Breast epithelium (tissue), 4 donors: ENCODE results near the gene CTBS. TPM values are rescaled to one million over a fixed set of nuclear protein-coding genes. Genes with fewer than 3 reads are reported as not detected.
A peak's percentile ranks its signal among the peaks of the same experiment; 100 is the strongest.

ENCODE experiments used
- DNase-seq, 2 donors: peaks; one replicate each; pipeline ENCODE4 v3.0.0-alpha.2; 2019; ENCODE audit warnings: low spot score in 2 of 2
- H3K27ac ChIP-seq, 2 donors: fragments of 200-600 bp; sonication (generic) in 1 of 2; one replicate each; pipeline ENCODE4 v1.5.1; 2016 to 2019; ENCODE audit warnings: mild to moderate bottlenecking in 1 of 2
- H3K27me3 ChIP-seq, 2 donors: fragments of 200-600 bp; sonication (generic) in 1 of 2; one replicate each; pipeline versions ENCODE4 v1.5.1 to v1.6.0; 2017 to 2019; ENCODE audit warnings: control low read depth in 1 of 2, mild to moderate bottlenecking in 1 of 2
- H3K36me3 ChIP-seq: fragments of 200-600 bp; one replicate; pipeline ENCODE4 v1.5.1; 2019
- H3K4me1 ChIP-seq, 2 donors: fragments of 200-600 bp; sonication (generic); one replicate each; pipeline ENCODE4 v1.5.1; 2016 to 2019; ENCODE audit warnings: control low read depth in 1 of 2
- H3K4me3 ChIP-seq, 3 donors: fragments of 200-600 bp; sonication (generic); 1 replicate in 2 of 3; 2 replicates in 1 of 3; pipeline ENCODE4 v1.5.1; 2016 to 2019; ENCODE audit warnings: mild to moderate bottlenecking in 3 of 3, moderate library complexity in 2 of 3
- H3K9me3 ChIP-seq, 2 donors: fragments of 200-600 bp; sonication (generic) in 1 of 2; one replicate each; pipeline ENCODE4 v1.5.1; 2016 to 2019; ENCODE audit warnings: control low read depth in 1 of 2
- CTCF ChIP-seq, 3 donors: fragments of 450-650 bp; IDR thresholded peaks; one replicate each; pipeline ENCODE4 v1.5.1; 2016 to 2017; ENCODE audit warnings: antibody characterized with exemption in 3 of 3, mild to moderate bottlenecking in 3 of 3, moderate library complexity in 3 of 3
- POLR2A ChIP-seq: fragments of 450-650 bp; IDR thresholded peaks from one replicate; pipeline ENCODE4 v1.6.1; 2016; ENCODE audit warnings: antibody characterized with exemption, mild to moderate bottlenecking, moderate library complexity
- POLR2AphosphoS5 ChIP-seq, 3 donors: sonication (generic); formaldehyde crosslinking; IDR thresholded peaks; one replicate each; pipeline ENCODE4 v1.6.1; 2017; ENCODE audit warnings: antibody characterized with exemption in 3 of 3
- intact Hi-C: fragments of 100-400 bp; cut with DNase I; formaldehyde crosslinking; loops from one replicate; pipeline ENCODE4 v1.15.1; 2023; ENCODE audit warnings: low total_unique reads
- total RNA-seq, 3 donors: library from RNA; depleted of rRNA; stranded (reverse); fragments of >200 nt; gene quantifications; one replicate each; pipeline ENCODE4 v1.1.0, GENCODE V29; 2016

The CTBS gene
- total RNA-seq, 3 donors from 2014 or later: 18.4 to 22.9 (median 22.5) TPM

- H3K4me3 ChIP-seq: no peak overlapping the region
- no peak overlapping the region for H3K27ac ChIP-seq
- H3K36me3 ChIP-seq: no peaks in the 10 kb centered on the region
- no peaks in the 10 kb centered on the region for H3K27me3 ChIP-seq
- no peak for DNase-seq
- peaks cover 6 to 8% of the 10 kb centered on the region in 2 donors for H3K9me3 ChIP-seq
- H3K4me1 ChIP-seq: no peaks in the 10 kb centered on the region
- TF ChIP-seq POLR2A (no peak), CTCF (IDR thresholded peaks at IDR 0.05) (no peak), POLR2AphosphoS5 (IDR thresholded peaks at IDR 0.05) (no peak)
- intact Hi-C loops: no loop called here
Observed at GRCh38 chr1:84611091-84611490, 36.9 kb upstream of the CTBS start.

- Histone ChIP-seq H3K36me3 (no peaks in the 10 kb centered on the region), H3K9me3 (peaks cover 10 to 19% of the 10 kb centered on the region in 2 donors), H3K27me3 (no peaks in the 10 kb centered on the region), H3K4me3 (no peak overlapping the region), H3K4me1 (no peaks in the 10 kb centered on the region), H3K27ac (no peak overlapping the region)
- intact Hi-C loops: loop anchor here (10.0 kb wide), 1 partner anchor 1042 kb away; no protein-coding TSS in a partner anchor
- no peak for DNase-seq
- no peak for TF ChIP-seq POLR2A
- no peak for TF ChIP-seq POLR2AphosphoS5 (IDR thresholded peaks at IDR 0.05)
- no peak for TF ChIP-seq CTCF (IDR thresholded peaks at IDR 0.05)
Observed at GRCh38 chr1:84606977-84607376, 32.7 kb upstream of the CTBS start.

GRCh38 chr1:84605157-84605556, 30.9 kb upstream of the CTBS start:
- intact Hi-C loops: loop anchor here (10.0 kb wide), 1 partner anchor 1040 kb away; no protein-coding TSS in a partner anchor
- no peak overlapping the region for H3K27ac ChIP-seq

GRCh38 chr1:84603941-84604830, 29.9 kb upstream of the CTBS start:
- peak overlapping the region; percentile 27 to 57 (median 28) for H3K4me3 ChIP-seq
- no peaks in the 10 kb centered on the region for H3K4me1 ChIP-seq
- H3K27ac ChIP-seq: peak overlapping the region; percentile 62 to 74
- peak; percentile 63 to 65 for DNase-seq
- H3K36me3 ChIP-seq: no peaks in the 10 kb centered on the region
- intact Hi-C loops: loop anchor here (10.0 kb wide), 1 partner anchor 1039 kb away; no protein-coding TSS in a partner anchor
- no peaks in the 10 kb centered on the region for H3K27me3 ChIP-seq
- peaks cover 10 to 19% of the 10 kb centered on the region in 2 donors for H3K9me3 ChIP-seq
- TF ChIP-seq POLR2A: no peak
- no peak for TF ChIP-seq CTCF (IDR thresholded peaks at IDR 0.05)
- no peak for TF ChIP-seq POLR2AphosphoS5 (IDR thresholded peaks at IDR 0.05)

More at GRCh38 chr1:84605157-84605556, 30.9 kb upstream of the CTBS start:
- H3K4me3 ChIP-seq: no peak overlapping the region
- H3K36me3 ChIP-seq: no peaks in the 10 kb centered on the region
- H3K27me3 ChIP-seq: no peaks in the 10 kb centered on the region
- no peaks in the 10 kb centered on the region for H3K4me1 ChIP-seq
- peaks cover 10 to 19% of the 10 kb centered on the region in 2 donors for H3K9me3 ChIP-seq
- DNase-seq: no peak
- TF ChIP-seq POLR2AphosphoS5 (IDR thresholded peaks at IDR 0.05) (no peak), POLR2A (no peak), CTCF (IDR thresholded peaks at IDR 0.05) (no peak)

- Histone ChIP-seq H3K4me1 (no peaks in the 10 kb centered on the region), H3K4me3 (peak overlapping the region in 2 of 3 donors; percentile 27 to 57)
Observed at GRCh38 chr1:84603223-84603622, 29.0 kb upstream of the CTBS start.

More at GRCh38 chr1:84603223-84603622, 29.0 kb upstream of the CTBS start:
- Histone ChIP-seq H3K36me3 (no peaks in the 10 kb centered on the region), H3K27ac (peak overlapping the region; percentile 62 to 74), H3K9me3 (peaks cover 10 to 19% of the 10 kb centered on the region in 2 donors), H3K27me3 (no peaks in the 10 kb centered on the region)
- intact Hi-C loops: loop anchor here (10.0 kb wide), 1 partner anchor 1038 kb away; no protein-coding TSS in a partner anchor
- TF ChIP-seq POLR2AphosphoS5 (IDR thresholded peaks at IDR 0.05) (no peak), CTCF (IDR thresholded peaks at IDR 0.05) (no peak), POLR2A (no peak)
- DNase-seq: no peak
